HG02970 (cell line): ENCODE measurements around the gene PGF.

ENCODE experiments used
- ATAC-seq: cut with Tn5 transposase; IDR thresholded peaks from one replicate; pipeline ENCODE4 v1.9.1; 2021; ENCODE audit warnings: mild to moderate bottlenecking, moderate library complexity, moderate number of reproducible peaks; ENCODE audit not compliant: unreplicated experiment, low FRiP score

The PGF gene

GRCh38 chr14:74979029-74979428 lies 23.6 kb upstream of the PGF start:
- ATAC-seq: no peak

- ATAC-seq: no peak
Measured at GRCh38 chr14:74978416-74978947, 23.1 kb upstream of the PGF start.

GRCh38 chr14:74977901-74978385 lies 22.5 kb upstream of the PGF start:
- no peak for ATAC-seq

DNA sequence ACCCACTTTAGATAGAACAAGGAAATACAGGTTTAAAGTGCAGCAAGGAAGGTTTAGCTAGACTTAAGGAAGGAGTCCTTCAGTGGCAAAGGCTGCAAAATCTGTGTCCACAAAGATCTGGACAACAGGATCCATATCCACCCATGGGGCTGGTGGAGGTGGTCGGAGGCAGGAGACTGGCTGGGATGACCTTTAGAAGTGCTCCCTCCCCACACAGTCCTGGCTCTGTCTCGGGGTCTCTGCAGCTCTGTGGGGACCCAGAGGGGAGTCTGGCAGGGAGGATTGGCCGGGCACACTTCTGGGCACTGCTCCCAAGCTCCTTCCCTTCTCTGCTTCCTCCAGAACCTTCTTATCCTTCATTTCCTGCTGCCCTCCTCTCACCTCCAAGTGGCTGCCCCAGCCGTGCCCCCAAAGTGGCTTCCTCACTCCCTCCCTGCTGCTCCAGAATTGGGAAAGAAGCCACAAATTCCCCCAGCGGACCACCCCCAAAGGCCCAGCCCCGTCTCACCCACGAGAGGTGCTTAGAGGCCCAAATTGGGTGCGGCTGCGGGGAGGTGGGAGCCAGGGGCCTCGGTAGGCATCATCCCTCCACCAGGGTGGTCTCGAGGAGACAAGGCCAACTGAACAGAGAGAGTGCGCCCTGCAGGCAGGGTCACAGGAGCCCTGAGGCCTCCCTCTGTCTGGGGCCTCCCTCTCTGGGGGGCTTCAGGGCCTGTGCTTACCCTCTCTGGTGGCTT lies 21.9 kb upstream of the PGF start:
- no peak for ATAC-seq

- no peak for ATAC-seq
Measured at GRCh38 chr14:74976264-74977113, 21.1 kb upstream of the PGF start.

DNA sequence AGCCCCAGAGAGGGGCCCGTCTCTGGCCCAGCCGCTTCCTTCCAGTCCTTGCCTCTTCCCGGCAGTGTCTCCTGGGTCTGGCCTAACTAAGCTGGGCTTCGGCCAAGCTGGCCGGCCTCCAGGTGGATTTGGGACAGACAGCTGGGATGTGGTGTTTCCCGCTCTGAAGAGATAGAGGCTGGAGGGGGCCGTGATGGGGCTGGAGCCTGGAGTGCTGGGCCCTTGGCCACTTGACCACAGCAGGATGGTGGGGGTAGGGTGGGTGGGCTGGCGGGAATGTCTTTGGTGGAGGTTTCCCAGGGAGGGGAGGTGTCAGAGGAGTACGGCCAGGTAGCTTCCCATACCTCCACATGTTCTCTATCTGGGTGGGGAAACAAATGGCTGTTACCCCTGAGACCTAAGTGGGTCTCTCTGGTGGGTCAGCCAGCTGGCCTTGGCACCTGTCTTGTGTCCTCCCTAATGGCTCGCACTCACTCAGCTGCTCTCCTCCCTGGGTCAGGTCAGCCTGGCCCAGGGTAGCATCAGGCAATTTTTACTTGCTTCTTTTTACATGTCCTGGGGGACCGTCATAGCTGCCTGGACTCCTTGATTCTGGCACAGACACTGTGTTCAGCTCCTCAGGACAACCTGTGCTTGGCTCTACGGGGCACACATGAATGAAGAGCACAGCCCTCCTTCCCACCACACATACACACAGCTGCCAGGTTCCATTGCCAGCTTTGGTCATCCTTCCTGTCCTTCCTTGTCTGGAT lies 19.8 kb upstream of the PGF start:
- ATAC-seq: no peak

DNA sequence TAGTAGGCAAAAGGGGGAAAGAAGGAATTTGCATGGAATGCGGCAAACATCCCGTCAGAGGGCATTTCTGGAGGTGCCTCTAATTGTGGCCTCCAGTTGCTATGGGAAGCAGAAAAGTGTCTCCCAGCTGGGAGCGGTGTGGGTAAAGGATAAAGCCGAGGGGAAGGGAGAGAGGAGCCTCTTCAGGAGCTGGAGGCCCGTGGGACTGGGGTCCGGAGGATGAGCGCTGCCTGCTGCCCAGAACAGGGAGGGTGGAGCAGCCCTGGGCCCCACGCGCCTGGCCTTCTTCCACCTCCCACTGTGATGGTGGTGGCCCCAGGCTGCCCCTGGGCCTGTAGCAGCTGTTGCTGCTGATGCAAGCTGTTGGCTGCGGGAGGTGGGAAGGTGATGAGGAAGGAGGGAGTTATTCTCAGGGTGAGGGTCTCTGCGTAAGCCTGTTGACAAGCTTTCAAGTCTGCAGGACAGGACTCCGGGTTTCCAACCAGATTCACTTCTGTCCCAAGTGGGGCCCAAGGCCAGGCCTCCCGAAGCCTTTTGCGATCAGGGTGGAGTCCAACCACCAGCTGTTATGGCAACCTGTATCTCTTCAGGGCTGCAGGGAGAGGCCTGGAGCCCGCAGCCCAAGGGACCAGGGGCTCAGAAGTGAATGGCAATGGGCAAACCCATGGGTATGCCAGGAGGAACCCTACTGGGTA lies 19.1 kb upstream of the PGF start:
- ATAC-seq: no peak

- ATAC-seq: no peak
Measured at GRCh38 chr14:74973905-74974363, 18.5 kb upstream of the PGF start.

DNA sequence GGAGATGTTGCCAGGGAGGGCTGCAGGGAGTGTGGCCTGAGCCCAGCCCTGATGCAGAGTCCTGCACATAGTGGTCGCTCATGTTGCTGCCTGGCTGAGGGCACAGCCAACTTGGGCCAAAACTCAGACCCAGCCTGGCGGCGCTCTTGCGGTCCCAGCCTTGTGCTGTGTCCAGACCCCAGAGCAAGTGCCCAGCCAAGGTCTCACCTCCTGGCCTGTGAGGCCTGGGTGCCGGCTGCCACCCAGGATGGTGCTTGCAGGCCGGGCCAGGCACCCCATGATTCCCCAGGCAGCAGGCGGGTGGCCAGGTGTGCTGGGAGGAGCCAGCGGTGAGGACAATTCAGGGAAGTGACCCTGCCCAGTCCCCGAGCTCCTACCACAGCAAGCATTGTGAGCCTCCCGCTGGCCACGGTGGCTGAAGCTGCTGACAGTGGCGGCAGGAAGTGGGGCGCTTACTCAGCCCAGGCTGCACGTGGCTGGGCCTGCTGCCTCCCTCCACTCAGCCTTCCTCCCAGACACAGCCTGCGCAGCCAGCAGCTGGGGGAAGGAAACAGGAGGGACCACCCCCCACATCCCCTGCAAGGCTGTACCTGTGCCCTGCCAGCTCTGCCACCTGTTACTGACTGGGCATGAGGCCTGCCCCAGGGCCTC lies 17.7 kb upstream of the PGF start:
- no peak for ATAC-seq

DNA sequence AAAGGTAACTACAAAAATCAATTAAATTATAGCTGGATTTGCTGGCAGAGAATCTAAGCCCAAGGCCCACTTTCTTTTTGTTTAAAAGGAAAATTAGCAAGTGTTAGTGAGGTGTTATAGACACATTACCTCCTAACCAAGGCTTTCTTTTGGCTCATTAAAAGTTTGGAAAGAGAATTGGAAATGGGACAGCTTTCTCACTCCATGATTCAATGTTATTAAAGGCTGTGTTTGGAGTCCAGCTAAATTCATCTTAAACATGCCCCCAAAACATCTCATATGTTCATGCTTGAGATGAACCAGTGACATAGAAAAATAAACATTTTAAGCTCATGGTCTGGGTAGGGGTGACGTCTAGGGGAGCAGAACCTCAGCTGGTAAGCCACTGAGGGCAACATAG lies 13.4 kb upstream of the PGF start:
- no peak for ATAC-seq

GRCh38 chr14:74965486-74966153 lies 10.2 kb upstream of the PGF start:
- no peak for ATAC-seq

GRCh38 chr14:74964787-74965485 lies 9.5 kb upstream of the PGF start:
- ATAC-seq: no peak

DNA sequence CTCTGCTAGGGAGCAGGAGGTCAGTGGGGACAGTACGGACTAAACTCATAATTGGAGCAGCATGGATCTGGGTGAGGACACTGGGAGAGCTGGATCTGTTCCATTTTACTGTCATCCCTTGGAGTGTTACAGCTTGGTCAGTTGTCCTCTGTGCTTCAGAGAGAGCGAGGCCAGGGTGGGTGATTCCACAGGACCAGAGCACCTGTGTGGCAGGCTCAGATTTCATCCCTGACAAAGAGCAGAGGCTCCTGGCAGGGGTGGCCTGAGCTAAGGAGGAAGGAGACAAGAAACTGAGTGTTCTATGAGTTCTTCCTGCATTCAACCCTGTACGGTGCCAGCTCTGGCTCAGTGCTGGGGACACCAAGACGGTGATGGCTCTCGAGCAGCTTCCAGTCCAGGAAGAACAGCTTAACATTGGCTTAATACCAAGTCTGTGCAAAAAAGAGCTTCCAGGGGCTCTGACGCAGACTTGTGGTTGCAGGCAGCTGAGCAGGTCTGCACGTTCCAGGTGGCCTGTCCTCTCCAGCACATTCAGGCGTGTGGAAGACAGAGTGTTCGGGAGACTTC lies 8.4 kb upstream of the PGF start:
- no peak for ATAC-seq

DNA sequence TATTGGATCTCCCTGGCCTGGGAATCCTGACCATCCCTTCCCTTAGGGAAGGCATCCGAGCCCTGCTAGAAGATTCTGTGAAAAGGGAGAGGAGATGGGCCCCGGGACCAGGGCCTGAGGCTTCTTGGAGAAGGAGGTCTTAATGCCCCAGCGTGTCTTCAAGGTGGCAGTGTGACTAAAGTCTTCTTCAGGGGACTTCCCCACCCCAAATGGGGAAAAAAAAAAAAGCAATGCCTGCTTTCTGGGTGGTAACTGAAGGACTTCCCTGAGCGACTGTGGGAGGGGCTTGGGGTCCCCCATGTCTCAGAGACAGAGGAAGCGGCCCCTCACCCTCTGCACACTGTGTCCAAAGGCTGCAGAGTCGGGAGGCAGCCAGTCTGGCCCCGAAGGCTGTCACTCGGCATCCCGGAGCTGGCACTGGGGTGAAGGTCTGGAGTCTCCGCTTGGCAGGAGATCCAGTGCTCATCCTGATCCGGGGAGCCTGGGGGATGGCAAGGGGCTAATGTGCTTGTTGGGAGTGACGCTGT lies 7.8 kb upstream of the PGF start:
- no peak for ATAC-seq

GRCh38 chr14:74962493-74962892 lies 7.1 kb upstream of the PGF start:
- ATAC-seq: no peak

DNA sequence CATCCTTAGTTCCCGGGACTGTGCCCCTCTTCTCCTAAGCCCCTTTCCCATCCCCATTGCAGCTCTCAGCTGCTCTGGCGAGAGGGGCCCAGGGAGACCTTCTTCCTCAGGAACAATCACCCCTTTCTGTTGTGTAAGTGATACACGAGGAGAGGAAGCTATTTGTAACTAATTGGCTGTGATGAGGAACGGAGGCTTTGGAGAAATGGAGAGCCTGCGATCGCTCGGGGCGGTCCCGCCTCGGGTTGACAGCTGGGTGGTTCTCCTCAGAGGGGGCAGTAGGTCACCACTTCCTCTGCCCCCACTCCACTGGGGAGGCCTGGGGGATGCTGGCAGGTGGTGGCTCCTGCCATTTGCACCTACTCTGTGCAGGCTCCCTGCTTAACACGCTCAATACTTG lies 6.6 kb upstream of the PGF start:
- ATAC-seq: no peak

- ATAC-seq: no peak
Measured at GRCh38 chr14:74961238-74961911, 6.0 kb upstream of the PGF start.
